ENCODE data around the gene TXNL1.

DNA sequence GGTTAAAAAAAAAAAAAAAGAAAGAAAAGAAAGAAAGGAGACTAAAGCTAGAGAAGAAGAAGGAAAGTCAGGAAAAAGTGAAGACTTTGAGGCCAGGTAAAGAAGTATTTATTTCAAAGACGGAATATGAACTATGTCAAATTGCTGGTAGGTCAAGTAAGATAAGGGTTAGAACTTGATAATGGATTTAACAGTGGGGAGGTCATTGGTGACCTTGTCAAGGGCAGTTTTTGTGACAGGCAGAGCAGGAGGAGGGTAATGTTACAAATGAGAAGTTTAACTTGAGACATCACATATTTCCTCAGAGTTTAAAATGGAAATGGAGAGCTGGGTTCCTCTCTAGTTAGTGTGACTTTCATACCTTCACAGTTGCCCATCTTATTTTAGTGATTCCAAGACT, 22.3 kb upstream of the TXNL1 start:
- TF ChIP-seq POLR2A (IDR thresholded peaks at IDR 0.05): no peak
- TF ChIP-seq, protein P1, sequence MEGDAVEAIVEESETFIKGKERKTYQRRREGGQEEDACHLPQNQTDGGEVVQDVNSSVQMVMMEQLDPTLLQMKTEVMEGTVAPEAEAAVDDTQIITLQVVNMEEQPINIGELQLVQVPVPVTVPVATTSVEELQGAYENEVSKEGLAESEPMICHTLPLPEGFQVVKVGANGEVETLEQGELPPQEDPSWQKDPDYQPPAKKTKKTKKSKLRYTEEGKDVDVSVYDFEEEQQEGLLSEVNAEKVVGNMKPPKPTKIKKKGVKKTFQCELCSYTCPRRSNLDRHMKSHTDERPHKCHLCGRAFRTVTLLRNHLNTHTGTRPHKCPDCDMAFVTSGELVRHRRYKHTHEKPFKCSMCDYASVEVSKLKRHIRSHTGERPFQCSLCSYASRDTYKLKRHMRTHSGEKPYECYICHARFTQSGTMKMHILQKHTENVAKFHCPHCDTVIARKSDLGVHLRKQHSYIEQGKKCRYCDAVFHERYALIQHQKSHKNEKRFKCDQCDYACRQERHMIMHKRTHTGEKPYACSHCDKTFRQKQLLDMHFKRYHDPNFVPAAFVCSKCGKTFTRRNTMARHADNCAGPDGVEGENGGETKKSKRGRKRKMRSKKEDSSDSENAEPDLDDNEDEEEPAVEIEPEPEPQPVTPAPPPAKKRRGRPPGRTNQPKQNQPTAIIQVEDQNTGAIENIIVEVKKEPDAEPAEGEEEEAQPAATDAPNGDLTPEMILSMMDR (IDR thresholded peaks at IDR 0.05): no peak
